Measurements from ENCODE around the gene CTDSPL2.
A peak's percentile ranks its signal among the peaks of the same experiment; 100 is the strongest.

- peak in 1 of 11 experiments; percentile 11 for TF ChIP-seq CTCF (IDR thresholded peaks at IDR 0.05 in 8 of 11, conservative IDR thresholded peaks at IDR 0.05 in 3 of 11)
- peak; percentile 70 to 94 (median 85) for TF ChIP-seq POLR2A (IDR thresholded peaks at IDR 0.05)
- TF ChIP-seq POLR2AphosphoS5 (IDR thresholded peaks at IDR 0.05): peak; percentile 98 to 99 (median 99)
These were observed 109.7 kb downstream of the CTDSPL2 start, which contains the start of gene EIF3J for GRCh38 chr15:44536962-44537734.
